Stimulated activated CD4-positive, alpha-beta T cell treated with anti-CD3 and anti-CD28 coated beads, Interleukin-1b, Interleukin-23, amount 100 ng/mL, for 1 hour (primary cell): ENCODE results near the gene KCNS1.
"Not testable (repeated sequence)": the region's sequence is repeated elsewhere in the genome, so short reads cannot be mapped to it uniquely, and the experiment has no call there.

ENCODE experiments used
- DNase-seq, 2 donors: peaks; one replicate each; pipeline ENCODE4 v3.0.0-alpha.2; 2020; ENCODE audit warnings: low read depth in 2 of 2

KCNS1 gene

GRCh38 chr20:45077559-45077958 lies 23.4 kb downstream of the KCNS1 start:
- no peak for DNase-seq

GRCh38 chr20:45073221-45073620 lies 27.7 kb downstream of the KCNS1 start:
- no peak for DNase-seq

- DNase-seq, result no peak
Observed at GRCh38 chr20:45072066-45072465, 28.9 kb downstream of the KCNS1 start.

- DNase-seq, result no peak
Observed at GRCh38 chr20:45070932-45071632, 29.8 kb downstream of the KCNS1 start.

- no peak for DNase-seq
Observed at GRCh38 chr20:45069261-45069660, 31.7 kb downstream of the KCNS1 start.

- no peak for DNase-seq
Observed at GRCh38 chr20:45067558-45067957, 33.4 kb downstream of the KCNS1 start.

GRCh38 chr20:45067087-45067486 lies 33.8 kb downstream of the KCNS1 start:
- no peak for DNase-seq

GRCh38 chr20:45066372-45066771 lies 34.6 kb downstream of the KCNS1 start:
- no peak for DNase-seq

GRCh38 chr20:45064812-45065211 lies 36.1 kb downstream of the KCNS1 start:
- DNase-seq, result no peak

GRCh38 chr20:45063107-45063506 lies 37.8 kb downstream of the KCNS1 start:
- not testable (repeated sequence) for DNase-seq

GRCh38 chr20:45061244-45061643 lies 39.7 kb downstream of the KCNS1 start:
- no peak for DNase-seq

- no peak for DNase-seq
Observed at GRCh38 chr20:45060294-45060693, 40.6 kb downstream of the KCNS1 start.

- no peak for DNase-seq
Observed at GRCh38 chr20:45059022-45059728, 41.8 kb downstream of the KCNS1 start.

- no peak for DNase-seq
Observed at GRCh38 chr20:45058168-45058850, 42.6 kb downstream of the KCNS1 start.

GRCh38 chr20:45056473-45057173 lies 44.3 kb downstream of the KCNS1 start:
- DNase-seq, result no peak

- no peak for DNase-seq
Observed at GRCh38 chr20:45055056-45055455, 45.9 kb downstream of the KCNS1 start.

- no peak for DNase-seq
Observed at GRCh38 chr20:45053430-45054351, 47.2 kb downstream of the KCNS1 start.

GRCh38 chr20:45052698-45053429 lies 48.1 kb downstream of the KCNS1 start:
- no peak for DNase-seq

GRCh38 chr20:45051204-45052060 lies 49.5 kb downstream of the KCNS1 start:
- no peak for DNase-seq
